Measurements from ENCODE around the gene FCER1G.
A peak's percentile ranks its signal among the peaks of the same experiment; 100 is the strongest.

The FCER1G gene

DNA sequence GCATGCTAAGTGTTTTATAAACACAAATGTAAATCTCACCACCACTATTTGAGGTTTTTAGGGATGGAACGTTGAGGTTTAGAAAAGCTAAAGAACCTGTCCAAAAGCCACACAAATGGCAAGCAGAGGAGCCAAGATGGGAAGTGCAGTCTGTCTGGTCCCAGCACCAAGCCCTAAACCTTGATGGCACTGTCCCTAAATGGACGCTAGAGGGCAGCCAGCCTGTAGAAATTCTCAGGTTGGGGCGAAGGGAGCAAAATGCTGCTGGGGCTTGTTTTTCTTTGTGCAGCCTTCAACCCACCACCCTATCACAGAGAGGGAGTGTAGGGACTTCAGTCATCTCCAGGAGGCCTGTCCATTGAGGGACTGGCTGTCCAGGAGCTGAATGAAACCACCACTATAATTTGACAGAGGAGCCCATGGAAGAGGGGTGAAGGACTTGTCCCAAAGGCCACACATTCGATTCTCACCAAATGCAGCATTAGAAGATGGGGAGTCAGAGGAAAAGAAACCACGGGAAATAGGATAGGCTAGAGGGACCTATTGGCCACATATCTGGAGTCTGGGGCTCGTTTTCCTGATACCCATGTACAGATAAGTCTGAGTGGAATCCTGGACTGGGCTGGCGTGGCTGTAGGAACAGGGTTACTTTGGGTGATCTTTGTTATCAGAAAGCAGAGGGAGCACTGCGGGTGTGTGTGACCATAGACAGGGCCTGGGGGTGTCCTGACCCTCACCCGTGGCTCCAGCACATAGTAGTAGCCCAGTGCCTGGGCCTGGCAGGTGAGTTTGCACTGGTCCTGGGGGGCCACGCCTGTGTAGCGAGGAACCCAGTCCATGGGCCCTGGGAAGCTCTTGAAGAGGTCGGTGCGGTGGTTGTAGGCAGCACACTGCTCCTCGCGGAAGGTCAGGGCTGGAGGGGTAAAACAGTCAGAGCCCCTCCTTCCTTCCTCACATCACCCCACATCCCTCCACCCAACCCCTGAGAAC lies 22.3 kb upstream of the FCER1G start:
- H3K4me3 ChIP-seq (ENCODE audit: control insufficient read depth, low read depth, low read length), result no peak overlapping the region
- TF ChIP-seq, protein P1, sequence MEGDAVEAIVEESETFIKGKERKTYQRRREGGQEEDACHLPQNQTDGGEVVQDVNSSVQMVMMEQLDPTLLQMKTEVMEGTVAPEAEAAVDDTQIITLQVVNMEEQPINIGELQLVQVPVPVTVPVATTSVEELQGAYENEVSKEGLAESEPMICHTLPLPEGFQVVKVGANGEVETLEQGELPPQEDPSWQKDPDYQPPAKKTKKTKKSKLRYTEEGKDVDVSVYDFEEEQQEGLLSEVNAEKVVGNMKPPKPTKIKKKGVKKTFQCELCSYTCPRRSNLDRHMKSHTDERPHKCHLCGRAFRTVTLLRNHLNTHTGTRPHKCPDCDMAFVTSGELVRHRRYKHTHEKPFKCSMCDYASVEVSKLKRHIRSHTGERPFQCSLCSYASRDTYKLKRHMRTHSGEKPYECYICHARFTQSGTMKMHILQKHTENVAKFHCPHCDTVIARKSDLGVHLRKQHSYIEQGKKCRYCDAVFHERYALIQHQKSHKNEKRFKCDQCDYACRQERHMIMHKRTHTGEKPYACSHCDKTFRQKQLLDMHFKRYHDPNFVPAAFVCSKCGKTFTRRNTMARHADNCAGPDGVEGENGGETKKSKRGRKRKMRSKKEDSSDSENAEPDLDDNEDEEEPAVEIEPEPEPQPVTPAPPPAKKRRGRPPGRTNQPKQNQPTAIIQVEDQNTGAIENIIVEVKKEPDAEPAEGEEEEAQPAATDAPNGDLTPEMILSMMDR (conservative IDR thresholded peaks at IDR 0.05; ENCODE audit: control insufficient read depth, insufficient read depth, low read depth, low read length), result peak; percentile 91
- DNase-seq (ENCODE audit: low read depth), result peak; percentile 84

DNA sequence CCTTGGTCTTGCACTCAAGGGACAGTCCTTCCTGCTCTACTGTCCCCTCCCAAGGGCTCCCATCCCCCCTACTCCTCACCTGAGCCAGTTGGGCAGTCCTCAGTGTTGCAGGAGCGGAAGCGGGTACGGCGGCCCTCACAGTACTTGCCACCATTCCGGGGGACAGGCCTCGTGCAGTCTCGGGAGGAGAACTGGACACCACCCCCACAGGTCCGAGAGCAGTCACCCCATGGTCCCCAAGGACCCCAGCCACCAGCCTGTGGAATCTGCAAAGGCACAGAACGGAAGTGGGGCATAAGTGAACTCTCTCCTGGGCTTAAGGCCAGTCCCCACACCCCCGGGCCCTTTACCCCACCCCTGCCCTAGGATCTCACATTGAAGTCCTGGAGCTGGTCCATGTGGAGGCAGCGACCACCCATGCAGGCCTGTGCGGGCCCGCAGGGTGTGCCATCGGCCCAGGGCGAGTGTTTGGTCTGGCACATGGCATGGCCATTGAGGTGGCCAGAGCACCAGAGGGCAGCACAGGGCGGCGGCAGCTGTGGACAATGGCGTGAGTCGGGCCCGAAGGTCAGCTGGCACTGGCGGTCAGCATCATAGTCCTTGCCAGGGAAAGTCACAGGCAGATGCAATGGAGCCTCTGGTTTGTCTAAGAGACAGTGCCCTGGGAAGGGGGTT lies 21.4 kb upstream of the FCER1G start:
- peak; percentile 49 for DNase-seq (ENCODE audit: low read depth)
- H3K4me3 ChIP-seq (ENCODE audit: control insufficient read depth, low read depth, low read length), result no peak overlapping the region
- TF ChIP-seq, protein P1 (conservative IDR thresholded peaks at IDR 0.05; ENCODE audit: control insufficient read depth, insufficient read depth, low read depth, low read length), result no peak

DNA sequence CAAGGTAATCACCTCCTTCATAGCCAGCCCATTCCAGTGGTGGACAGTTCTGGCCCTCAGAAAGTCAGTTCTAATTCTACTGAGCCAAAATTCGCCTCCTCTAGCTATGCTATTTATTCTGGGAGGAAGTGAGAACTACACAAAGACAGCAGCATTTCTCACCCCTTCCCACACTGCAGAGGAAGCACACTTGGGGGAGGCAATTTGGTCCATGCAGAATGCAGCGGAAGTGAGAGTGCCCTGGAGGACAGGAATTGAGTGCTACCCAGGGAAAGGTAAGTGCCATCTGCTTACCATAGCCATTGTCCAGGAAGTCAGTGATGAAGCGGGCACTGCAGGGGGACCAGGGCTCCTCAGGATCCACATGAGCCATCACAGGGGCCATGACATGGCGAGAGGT lies 19.9 kb upstream of the FCER1G start:
- DNase-seq (ENCODE audit: low read depth), result no peak
- TF ChIP-seq, protein P1 (conservative IDR thresholded peaks at IDR 0.05; ENCODE audit: control insufficient read depth, insufficient read depth, low read depth, low read length), result no peak
- H3K4me3 ChIP-seq (ENCODE audit: control insufficient read depth, low read depth, low read length), result peak overlapping the region; percentile 1

DNA sequence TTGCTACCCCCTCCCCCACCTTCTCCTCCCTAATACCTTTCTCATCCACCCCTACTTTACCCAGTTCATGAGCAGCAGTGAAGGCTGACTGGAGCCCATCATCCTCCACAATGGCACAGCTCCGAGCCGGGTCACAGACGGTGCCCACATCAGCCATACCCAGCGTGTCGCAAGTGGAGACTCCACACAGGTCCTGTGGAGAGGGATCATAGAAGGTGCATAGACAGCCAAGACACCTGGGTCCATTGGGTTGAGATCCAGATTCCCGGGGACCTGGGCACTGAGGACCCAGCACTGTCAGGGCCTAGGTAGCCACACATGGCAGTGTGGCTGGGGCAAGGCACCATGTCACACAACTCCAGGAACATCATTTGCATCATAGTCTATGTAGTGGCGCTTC lies 19.0 kb upstream of the FCER1G start:
- no peak for DNase-seq (ENCODE audit: low read depth)
- H3K4me3 ChIP-seq (ENCODE audit: control insufficient read depth, low read depth, low read length), result peak overlapping the region; percentile 85
- TF ChIP-seq, protein P1 (conservative IDR thresholded peaks at IDR 0.05; ENCODE audit: control insufficient read depth, insufficient read depth, low read depth, low read length), result no peak

DNA sequence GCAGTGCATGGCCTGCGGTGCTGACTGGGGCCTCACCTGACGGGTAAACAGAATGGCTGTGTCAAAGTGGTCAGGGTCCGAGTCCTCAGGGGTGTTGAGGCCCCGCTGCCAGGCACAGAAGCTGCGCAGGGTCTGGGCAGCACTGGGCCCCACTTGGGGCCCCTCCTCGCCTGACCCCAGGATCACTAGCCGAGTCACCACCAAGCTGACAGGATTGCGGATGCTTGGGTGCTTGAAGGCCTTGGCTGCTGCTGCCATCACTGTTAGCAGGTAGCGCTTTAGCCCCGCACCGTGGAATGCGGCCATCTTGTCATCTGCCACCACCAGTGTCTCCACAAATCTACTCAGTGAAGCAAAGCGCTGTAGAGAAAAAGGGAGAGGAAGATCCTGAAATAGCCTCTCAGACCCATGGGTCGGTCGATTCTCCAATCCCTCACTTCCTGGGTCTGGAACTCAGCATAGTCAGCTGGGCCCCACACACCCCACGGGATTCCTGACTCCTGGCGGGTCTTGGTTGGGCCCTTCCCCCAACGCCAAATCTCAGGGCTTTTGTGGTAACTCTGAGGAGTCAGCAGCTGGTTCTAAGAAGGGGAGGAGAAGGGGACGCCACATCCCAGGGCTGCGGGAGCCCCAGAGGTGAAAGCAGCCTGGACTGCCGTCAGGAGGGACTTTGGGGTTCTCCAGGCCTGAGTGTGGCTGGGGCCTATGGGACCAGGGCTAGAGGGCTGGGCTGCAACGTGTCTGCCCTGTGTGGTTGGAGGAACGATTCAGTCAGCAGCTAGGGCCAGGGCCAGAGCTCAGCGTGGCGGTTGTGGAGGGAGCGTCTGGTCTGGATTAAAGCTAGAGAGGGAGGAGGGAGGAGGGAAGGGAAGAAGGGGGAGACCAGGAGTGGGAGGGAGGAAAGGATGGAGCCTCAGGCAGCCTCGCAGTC lies 18.3 kb upstream of the FCER1G start:
- peak overlapping the region; percentile 85 for H3K4me3 ChIP-seq (ENCODE audit: control insufficient read depth, low read depth, low read length)
- DNase-seq (ENCODE audit: low read depth), result peak; percentile 93
- TF ChIP-seq, protein P1 (conservative IDR thresholded peaks at IDR 0.05; ENCODE audit: control insufficient read depth, insufficient read depth, low read depth, low read length), result no peak
